Spinal cord (tissue), 10 donors: ENCODE data around the gene PNKP. TPM values are rescaled to one million over a fixed set of nuclear protein-coding genes. Genes with fewer than 3 reads are reported as not detected.
A peak's percentile ranks its signal among the peaks of the same experiment; 100 is the strongest.

Source experiments
- DNase-seq, 6 donors: peaks; one replicate each; pipeline versions ENCODE4 v3.0.0 to v3.0.0-alpha.2; 2013 to 2015; ENCODE audit warnings: low spot score in 6 of 6, low read depth in 4 of 6
- H3K27ac ChIP-seq: one replicate; pipeline ENCODE4 v1.5.1; 2013; ENCODE audit warnings: low read depth, low read length, control low read depth
- H3K27me3 ChIP-seq: one replicate; pipeline ENCODE4 v1.6.1; 2013; ENCODE audit warnings: low read length; ENCODE audit not compliant: control insufficient read depth, insufficient read depth
- H3K36me3 ChIP-seq: one replicate; pipeline ENCODE4 v1.6.1; 2013; ENCODE audit warnings: low read length; ENCODE audit not compliant: control insufficient read depth, insufficient read depth
- H3K4me1 ChIP-seq: one replicate; pipeline ENCODE4 v1.6.1; 2013; ENCODE audit warnings: low read length; ENCODE audit not compliant: control insufficient read depth, insufficient read depth
- H3K4me3 ChIP-seq: one replicate; pipeline ENCODE4 v1.5.1; 2013; ENCODE audit warnings: low read depth, low read length, control low read depth
- H3K9me3 ChIP-seq: one replicate; pipeline ENCODE4 v1.6.1; 2013; ENCODE audit warnings: low read length; ENCODE audit not compliant: control insufficient read depth, insufficient read depth
- WGBS: methylation state at CpG from one replicate; pipeline ENCODE4 v1.1.5; 2013; ENCODE audit warnings: missing lambda C conversion rate; ENCODE audit not compliant: insufficient coverage; 5-methylcytosine and 5-hydroxymethylcytosine counted together
- polyA plus RNA-seq, 2 donors: library from polyadenylated mRNA; unstranded; fragments of 120-200 nt; gene quantifications; one replicate each; pipeline ENCODE4 v1.2.1, GENCODE V29; 2013; ENCODE audit not compliant: insufficient read length in 2 of 2
- small RNA-seq: library from RNA; depleted of rRNA; stranded (forward); fragments of <200 nt; gene quantifications from one replicate; pipeline ENCODE3, GENCODE V24; 2014; ENCODE audit warnings: low replicate concordance
- total RNA-seq, 2 donors: library from RNA; depleted of rRNA in 1 of 2; stranded (reverse); fragments of 120-200 nt in 1 of 2; fragments of >200 nt in 1 of 2; gene quantifications; one replicate each; pipeline versions ENCODE4 v1.2.3 to v1.2.4, GENCODE V29; 2013 to 2014
- donor health status: healthy.

The PNKP gene
- total and polyA plus RNA-seq, 4 donors = 22.2 to 87.1 (median 50.3) TPM

DNA sequence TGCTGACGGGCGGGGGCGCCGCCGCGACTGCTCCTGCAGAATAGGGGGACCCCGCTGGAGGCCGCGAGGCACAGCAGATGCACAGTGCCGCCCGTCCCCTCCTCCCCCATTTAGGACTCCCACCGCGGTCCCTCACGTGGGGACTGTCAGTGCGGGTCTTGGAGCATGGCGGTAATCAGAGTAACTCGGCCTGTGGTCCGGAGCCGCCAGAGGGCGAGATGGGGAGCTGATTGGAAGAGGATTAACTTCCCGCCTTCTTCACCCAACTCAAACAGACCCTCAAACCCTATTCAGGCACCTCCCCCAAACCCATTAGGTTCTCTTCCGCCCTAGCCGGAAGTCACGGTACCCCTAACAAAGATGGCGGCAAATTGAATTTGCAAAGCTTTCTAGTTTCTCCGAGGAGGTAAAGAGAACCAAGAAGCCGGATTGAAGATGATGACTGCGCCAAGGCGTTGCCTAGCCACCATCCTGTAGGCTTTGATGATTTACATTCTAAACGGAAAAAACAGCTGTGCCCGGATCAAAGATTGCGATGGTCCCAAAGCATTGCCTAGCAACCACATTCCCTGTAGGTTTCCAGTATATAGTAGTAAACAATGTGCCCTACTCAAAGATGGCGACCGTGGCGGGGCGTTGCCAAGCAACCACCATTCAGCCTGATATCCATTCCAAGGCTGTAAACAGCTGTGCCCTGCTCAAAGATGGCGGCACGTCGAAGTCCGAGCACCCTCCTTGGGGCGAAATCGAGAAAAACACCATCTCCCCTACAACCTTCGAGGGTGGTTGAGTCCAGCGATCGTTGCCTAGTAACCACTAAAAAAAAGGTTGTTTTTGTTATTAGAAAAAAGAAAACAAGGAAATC lies 54.1 kb downstream of the PNKP start, which contains the start of gene FUZ:
Gene FUZ, minus strand, starts transcription at position 296 of the 865 bp plus-strand sequence. Its CDS starts 186 bp downstream, at position 110.
- H3K36me3 ChIP-seq = peaks cover 3% of the 10 kb centered on the region
- H3K27ac ChIP-seq = peak within 1 kb of the TSS; percentile 98
- peak; percentile 96 to 100 (median 98) for DNase-seq
- WGBS = under 1% methylated on average over 28 of the region's 45 CpGs
- peak within 1 kb of the TSS; percentile 94 for H3K4me3 ChIP-seq
- H3K4me1 ChIP-seq = peaks cover 38% of the 10 kb centered on the region
- no peaks in the 10 kb centered on the region for H3K9me3 ChIP-seq
- H3K27me3 ChIP-seq = no peaks in the 10 kb centered on the region

DNA sequence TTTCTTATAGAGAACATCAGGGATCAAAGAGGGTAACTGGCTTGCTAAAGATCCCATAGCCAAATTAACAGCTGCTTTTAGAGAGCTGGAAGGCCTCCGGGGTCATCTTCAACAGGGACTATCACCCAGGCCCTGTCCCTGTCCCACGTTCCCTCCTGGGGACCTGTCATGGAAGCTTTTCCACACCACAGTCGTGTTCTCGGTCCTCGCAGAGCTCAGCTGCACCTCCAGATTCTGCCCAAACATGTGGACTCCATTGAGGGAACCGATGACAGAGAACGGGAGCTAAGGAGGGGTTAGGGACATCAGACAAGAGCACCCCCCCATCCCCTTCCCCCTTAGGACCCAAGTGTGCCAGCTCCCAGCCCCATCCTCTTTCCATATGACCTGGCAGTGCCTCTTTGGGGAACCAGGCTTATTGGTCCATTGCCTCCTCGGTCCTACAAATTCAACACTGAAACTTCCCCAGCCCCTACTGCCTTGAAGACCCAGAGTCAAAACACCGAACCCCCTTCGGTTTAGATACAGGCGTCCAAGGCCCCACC lies 54.9 kb downstream of the PNKP start:
- no peaks in the 10 kb centered on the region for H3K27me3 ChIP-seq
- no peak for DNase-seq
- H3K36me3 ChIP-seq = peaks cover 10% of the 10 kb centered on the region
- H3K27ac ChIP-seq = peak overlapping the region; percentile 98
- H3K9me3 ChIP-seq = no peaks in the 10 kb centered on the region
- 36% methylated on average over 11 of the region's 11 CpGs for WGBS
- H3K4me3 ChIP-seq = peak overlapping the region; percentile 94
- H3K4me1 ChIP-seq = peaks cover 44% of the 10 kb centered on the region

DNA sequence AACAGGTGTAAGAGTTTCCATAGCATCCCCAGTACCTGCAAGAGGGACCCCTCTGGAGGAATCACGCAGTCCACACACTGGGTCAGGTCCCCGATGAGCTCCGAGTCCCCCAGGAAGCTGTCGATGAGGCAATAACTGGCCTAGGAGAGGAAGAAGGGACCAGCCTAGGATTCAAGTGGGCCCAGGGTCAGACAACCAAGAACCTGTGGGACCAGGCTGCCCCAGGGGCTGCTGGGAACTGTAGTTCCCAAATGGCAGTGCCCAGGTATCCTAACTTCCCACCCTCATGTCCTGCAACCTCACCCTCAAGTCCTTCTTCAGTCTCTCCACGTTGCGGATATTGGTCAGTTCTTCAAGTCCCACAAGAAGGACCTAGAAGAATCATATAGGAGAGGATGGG lies 56.0 kb downstream of the PNKP start:
- no peak overlapping the region for H3K4me3 ChIP-seq
- DNase-seq = no peak

More for the DNA sequence above, 56.0 kb downstream of the PNKP start:
- Histone ChIP-seq H3K4me1 (peaks cover 40% of the 10 kb centered on the region), H3K27me3 (no peaks in the 10 kb centered on the region), H3K9me3 (no peaks in the 10 kb centered on the region), H3K36me3 (peaks cover 22% of the 10 kb centered on the region), H3K27ac (no peak overlapping the region)
- 100% methylated on average over 4 of the region's 6 CpGs for WGBS

Small RNA genes within 50 kb of the gene (small RNA-seq; reads per million reads assigned to genes)
- 0.06 reads per million for gene MIR4749

Other genes with a start within 250 kb of the PNKP start
- gene RRAS, start 227.4 kb downstream of the PNKP start, total RNA-seq = 10 to 100 TPM in 1 of 2 donors, 1 to 10 TPM in 1; 4.7 to 16.7 TPM
- gene RRAS, start 227.4 kb downstream of the PNKP start, polyA plus RNA-seq = 10 to 100 TPM; 13.4 to 16.7 TPM
- 10 to 100 TPM; 11.8 to 12.2 TPM for gene SCAF1, start 225.4 kb downstream of the PNKP start, total RNA-seq
- 10 to 100 TPM; 66.3 to 70.8 TPM for gene SCAF1, start 225.4 kb downstream of the PNKP start, polyA plus RNA-seq
- gene IRF3, start 201.7 kb downstream of the PNKP start, total RNA-seq = 10 to 100 TPM; 21.8 to 63.9 TPM
- gene IRF3, start 201.7 kb downstream of the PNKP start, polyA plus RNA-seq = 10 to 100 TPM; 39.2 to 51.4 TPM
- 1 to 10 TPM in 1 of 2 donors, under 1 TPM in 1; 0.89 to 7.6 TPM for gene BCL2L12, start 201.6 kb downstream of the PNKP start, total RNA-seq
- 10 to 100 TPM in 1 of 2 donors, 1 to 10 TPM in 1; 8.2 to 15.0 TPM for gene BCL2L12, start 201.6 kb downstream of the PNKP start, polyA plus RNA-seq
- gene PRMT1, start 190.3 kb downstream of the PNKP start, total RNA-seq = 100 to 1,000 TPM; 150 to 186 TPM
- 100 to 1,000 TPM; 221 to 249 TPM for gene PRMT1, start 190.3 kb downstream of the PNKP start, polyA plus RNA-seq
- under 1 TPM; 0.69 to 0.88 TPM for gene ADM5, start 178.0 kb downstream of the PNKP start, total RNA-seq
- gene ADM5, start 178.0 kb downstream of the PNKP start, polyA plus RNA-seq = 1 to 10 TPM; 3.1 to 3.3 TPM
- 10 to 100 TPM; 23.2 to 32.4 TPM for gene CPT1C, start 176.5 kb downstream of the PNKP start, total RNA-seq
- gene CPT1C, start 176.5 kb downstream of the PNKP start, polyA plus RNA-seq = 100 to 1,000 TPM; 110 to 128 TPM
- under 1 TPM; 0.10 to 0.50 TPM for gene TSKS, start 104.3 kb downstream of the PNKP start, total RNA-seq
- gene TSKS, start 104.3 kb downstream of the PNKP start, polyA plus RNA-seq = under 1 TPM; 0.35 to 0.47 TPM
- 10 to 100 TPM; 58.5 to 61.6 TPM for gene AP2A1, start 100.6 kb downstream of the PNKP start, total RNA-seq
- gene AP2A1, start 100.6 kb downstream of the PNKP start, polyA plus RNA-seq = 100 to 1,000 TPM; 151 to 156 TPM
- gene FUZ, start 54.3 kb downstream of the PNKP start, total RNA-seq = 10 to 100 TPM; 17.2 to 29.0 TPM
- gene FUZ, start 54.3 kb downstream of the PNKP start, polyA plus RNA-seq = 10 to 100 TPM; 32.6 to 35.0 TPM
- gene MED25, start 49.3 kb downstream of the PNKP start, total RNA-seq = 10 to 100 TPM; 16.7 to 21.8 TPM
- gene MED25, start 49.3 kb downstream of the PNKP start, polyA plus RNA-seq = 10 to 100 TPM; 64.7 to 68.2 TPM
- 100 to 1,000 TPM in 1 of 2 donors, 10 to 100 TPM in 1; 62.2 to 220 TPM for gene PTOV1, start 16.4 kb downstream of the PNKP start, total RNA-seq
- gene PTOV1, start 16.4 kb downstream of the PNKP start, polyA plus RNA-seq = 100 to 1,000 TPM; 420 to 438 TPM
- gene AKT1S1, start 9.8 kb upstream of the PNKP start, total RNA-seq = 1 to 10 TPM; 3.8 to 9.0 TPM
- 10 to 100 TPM; 43.0 to 43.8 TPM for gene AKT1S1, start 9.8 kb upstream of the PNKP start, polyA plus RNA-seq
- 10 to 100 TPM in 1 of 2 donors, 1 to 10 TPM in 1; 9.6 to 13.9 TPM for gene TBC1D17, start 10.1 kb upstream of the PNKP start, total RNA-seq
- gene TBC1D17, start 10.1 kb upstream of the PNKP start, polyA plus RNA-seq = 10 to 100 TPM; 67.2 to 78.6 TPM
- under 1 TPM; 0.30 to 0.33 TPM for gene IL4I1, start 29.3 kb upstream of the PNKP start, total RNA-seq
- gene IL4I1, start 29.3 kb upstream of the PNKP start, polyA plus RNA-seq = 1 to 10 TPM in 1 of 2 donors, under 1 TPM in 1; 0.89 to 1.3 TPM
- gene ATF5, start 61.6 kb upstream of the PNKP start, total RNA-seq = 1 to 10 TPM; 2.6 to 7.2 TPM
- 10 to 100 TPM; 19.0 to 19.5 TPM for gene ATF5, start 61.6 kb upstream of the PNKP start, polyA plus RNA-seq
- 10 to 100 TPM; 16.9 to 41.0 TPM for gene NUP62, start 61.9 kb upstream of the PNKP start, total RNA-seq
- gene NUP62, start 61.9 kb upstream of the PNKP start, polyA plus RNA-seq = 10 to 100 TPM; 48.3 to 51.3 TPM
- gene SIGLEC11, start 93.6 kb upstream of the PNKP start, total RNA-seq = 1 to 10 TPM; 1.2 to 1.7 TPM
- under 1 TPM; 0.52 to 0.53 TPM for gene SIGLEC11, start 93.6 kb upstream of the PNKP start, polyA plus RNA-seq
- 10 to 100 TPM; 18.9 to 42.0 TPM for gene VRK3, start 157.8 kb upstream of the PNKP start, total RNA-seq
- gene VRK3, start 157.8 kb upstream of the PNKP start, polyA plus RNA-seq = 10 to 100 TPM; 48.1 to 58.3 TPM
- 10 to 100 TPM; 10.0 to 14.1 TPM for gene ZNF473, start 158.4 kb upstream of the PNKP start, total RNA-seq
- 10 to 100 TPM; 13.9 to 14.8 TPM for gene ZNF473, start 158.4 kb upstream of the PNKP start, polyA plus RNA-seq